GM12872 (cell line): Measurements from ENCODE around the gene PRKN.

Experiments used
- CTCF ChIP-seq: IDR thresholded peaks from 3 replicates; pipeline ENCODE4 v1.5.1; 2011; ENCODE audit warnings: low read depth, mild to moderate bottlenecking, low read length, moderate library complexity; ENCODE audit not compliant: insufficient read depth

PRKN gene

GRCh38 chr6:162190981-162191380, 536.6 kb downstream of the PRKN start:
- TF ChIP-seq CTCF, result no peak

GRCh38 chr6:162187168-162187935, 540.2 kb downstream of the PRKN start:
- TF ChIP-seq CTCF, result no peak

- TF ChIP-seq CTCF, result no peak
Observed at GRCh38 chr6:162184465-162184864, 543.1 kb downstream of the PRKN start.

GRCh38 chr6:162181741-162182401, 545.7 kb downstream of the PRKN start:
- no peak for TF ChIP-seq CTCF

GRCh38 chr6:162181111-162181510, 546.5 kb downstream of the PRKN start:
- no peak for TF ChIP-seq CTCF

- TF ChIP-seq CTCF, result no peak
Observed at GRCh38 chr6:162179196-162179951, 548.2 kb downstream of the PRKN start.

- TF ChIP-seq CTCF, result no peak
Observed at GRCh38 chr6:162178666-162179065, 548.9 kb downstream of the PRKN start.
